Smooth muscle cell (in vitro differentiated cells): ENCODE measurements around the gene CENPVL3. TPM values are rescaled to one million over a fixed set of nuclear protein-coding genes. Genes with fewer than 3 reads are reported as not detected.

Source experiments
- polyA plus RNA-seq: library from polyadenylated mRNA; unstranded; fragments of >200 nt; fragmentation: Nextera tagmentation; extraction: Ambion mirVana; gene quantifications from 2 replicates; pipeline ENCODE4 v1.2.1, GENCODE V29; 2016
- total RNA-seq: library from RNA; depleted of rRNA; stranded (reverse); fragments of >200 nt; gene quantifications from 2 replicates; pipeline ENCODE4 v1.2.3, GENCODE V29; 2014

Gene CENPVL3
- total and polyA plus RNA-seq, 2 experiments from 2014 or later = 0.09 TPM; not detected in 1

Other genes with a start within 250 kb of the CENPVL3 start
- 8.2 and 11.0 TPM in 2 replicates for gene NUDT11, start 122.3 kb downstream of the CENPVL3 start, total RNA-seq
- gene NUDT11, start 122.3 kb downstream of the CENPVL3 start, polyA plus RNA-seq = 2.9 and 7.6 TPM in 2 replicates
- gene CENPVL2, start 63.9 kb upstream of the CENPVL3 start, total RNA-seq = not detected in 2 replicates
- gene CENPVL2, start 63.9 kb upstream of the CENPVL3 start, polyA plus RNA-seq = not detected in 2 replicates
- gene CENPVL1, start 91.6 kb upstream of the CENPVL3 start, total RNA-seq = not detected in 2 replicates
- gene CENPVL1, start 91.6 kb upstream of the CENPVL3 start, polyA plus RNA-seq = not detected in 2 replicates
- 6.9 and 10.8 TPM in 2 replicates for gene GSPT2, start 124.5 kb upstream of the CENPVL3 start, total RNA-seq
- 7.7 and 9.1 TPM in 2 replicates for gene GSPT2, start 124.5 kb upstream of the CENPVL3 start, polyA plus RNA-seq